Thoracic aorta (tissue), 2 donors: Measurements from ENCODE around the gene NUP133. TPM values are rescaled to one million over a fixed set of nuclear protein-coding genes. Genes with fewer than 3 reads are reported as not detected.
"Not testable (repeated sequence)": the region's sequence is repeated elsewhere in the genome, so short reads cannot be mapped to it uniquely, and the experiment has no call there.

ENCODE experiments used
- ATAC-seq: fragments of 150-250 bp; one replicate; pipeline ENCODE4 v1.8.0; 2017; ENCODE audit warnings: low read depth; ENCODE audit not compliant: insufficient number of reproducible peaks, low FRiP score
- DNase-seq: peaks from one replicate; pipeline ENCODE4 v3.0.0-alpha.2; 2020; ENCODE audit warnings: low spot score
- H3K27ac ChIP-seq, 2 donors: fragments of 200-600 bp; sonication (generic); 1 replicate in 1 of 2; 2 replicates in 1 of 2; pipeline ENCODE4 v1.5.1; 2016; ENCODE audit warnings: mild to moderate bottlenecking in 2 of 2, moderate library complexity in 2 of 2
- H3K27me3 ChIP-seq: fragments of 200-600 bp; sonication (generic); replicated peaks from 2 replicates; pipeline ENCODE4 v1.6.0; 2016; ENCODE audit warnings: mild to moderate bottlenecking; ENCODE audit not compliant: insufficient read depth
- H3K36me3 ChIP-seq: fragments of 200-600 bp; sonication (generic); one replicate; pipeline ENCODE4 v1.5.1; 2016
- H3K4me1 ChIP-seq, 2 donors: fragments of 200-600 bp; sonication (generic); 1 replicate in 1 of 2; 2 replicates in 1 of 2; pipeline versions ENCODE4 v1.5.1 to v1.6.0; 2016; ENCODE audit warnings: low read depth in 2 of 2, mild to moderate bottlenecking in 1 of 2; ENCODE audit not compliant: control insufficient read depth in 1 of 2
- H3K4me3 ChIP-seq: fragments of 200-600 bp; sonication (generic); 2 replicates; pipeline ENCODE4 v1.5.1; 2016; ENCODE audit warnings: mild to moderate bottlenecking
- H3K9me3 ChIP-seq: fragments of 200-600 bp; sonication (generic); 2 replicates; pipeline ENCODE4 v1.5.1; 2016
- CTCF ChIP-seq: fragments of 200-600 bp; sonication (generic); IDR thresholded peaks from one replicate; pipeline ENCODE4 v1.5.1; 2019; ENCODE audit warnings: antibody characterized with exemption
- total RNA-seq, 2 donors: library from RNA; depleted of rRNA; stranded (reverse); fragments of >200 nt; gene quantifications; one replicate each; pipeline versions ENCODE4 v1.1.0 to v1.2.3, GENCODE V29; 2016

Gene NUP133
- total RNA-seq, 2 donors from 2014 or later = 25.0 to 45.6 TPM

- H3K36me3 ChIP-seq = peaks cover 26% of the 10 kb centered on the region
- no peaks in the 10 kb centered on the region for H3K4me1 ChIP-seq
- TF ChIP-seq CTCF = no peak
- H3K4me3 ChIP-seq = no peak overlapping the region
- no peak for ATAC-seq
- no peaks in the 10 kb centered on the region for H3K27me3 ChIP-seq
- DNase-seq = no peak
- H3K9me3 ChIP-seq = no peaks in the 10 kb centered on the region
- no peak overlapping the region for H3K27ac ChIP-seq
These were observed 29.3 kb downstream of the NUP133 start for GRCh38 chr1:229478852-229479251.

GRCh38 chr1:229475859-229476258, 32.3 kb downstream of the NUP133 start:
- not testable (repeated sequence) for ATAC-seq, DNase-seq, H3K4me3 ChIP-seq, H3K9me3 ChIP-seq, H3K27me3 ChIP-seq, H3K27ac ChIP-seq, H3K4me1 ChIP-seq
- H3K36me3 ChIP-seq = peaks cover 25% of the 10 kb centered on the region

- Histone ChIP-seq H3K36me3 (peaks cover 29% of the 10 kb centered on the region), H3K4me1 (no peaks in the 10 kb centered on the region), H3K27ac (no peak overlapping the region), H3K9me3 (no peaks in the 10 kb centered on the region), H3K27me3 (no peaks in the 10 kb centered on the region), H3K4me3 (no peak overlapping the region)
- TF ChIP-seq CTCF = no peak
- DNase-seq = no peak
- no peak for ATAC-seq
These were observed 33.6 kb downstream of the NUP133 start for GRCh38 chr1:229474509-229474908.

GRCh38 chr1:229471175-229471574, 37.0 kb downstream of the NUP133 start:
- Histone ChIP-seq H3K36me3 (peaks cover 39% of the 10 kb centered on the region), H3K4me1 (no peaks in the 10 kb centered on the region), H3K9me3 (no peaks in the 10 kb centered on the region), H3K27me3 (no peaks in the 10 kb centered on the region), H3K4me3 (no peak overlapping the region), H3K27ac (no peak overlapping the region)
- no peak for TF ChIP-seq CTCF
- ATAC-seq (no peak), DNase-seq (no peak)

GRCh38 chr1:229470406-229471043, 37.6 kb downstream of the NUP133 start:
- no peaks in the 10 kb centered on the region for H3K4me1 ChIP-seq
- peaks cover 35% of the 10 kb centered on the region for H3K36me3 ChIP-seq
- no peak overlapping the region for H3K4me3 ChIP-seq
- no peak for TF ChIP-seq CTCF
- no peaks in the 10 kb centered on the region for H3K27me3 ChIP-seq
- H3K9me3 ChIP-seq = no peaks in the 10 kb centered on the region
- H3K27ac ChIP-seq = no peak overlapping the region
- DNase-seq (no peak), ATAC-seq (no peak)

- Histone ChIP-seq H3K9me3 (no peaks in the 10 kb centered on the region), H3K27me3 (no peaks in the 10 kb centered on the region), H3K36me3 (peaks cover 47% of the 10 kb centered on the region), H3K27ac (no peak overlapping the region), H3K4me3 (no peak overlapping the region), H3K4me1 (no peaks in the 10 kb centered on the region)
- TF ChIP-seq CTCF = no peak
- ATAC-seq (no peak), DNase-seq (no peak)
These were observed 41.3 kb downstream of the NUP133 start for GRCh38 chr1:229466887-229467286.
